LNCaP clone FGC (cell line): Measurements from ENCODE around the gene PHACTR4.

ENCODE experiments used
- DNase-seq: peaks from one replicate; pipeline ENCODE4 v3.0.0-alpha.2; 2011; ENCODE audit warnings: low read depth
- H3K4me3 ChIP-seq: 2 replicates; pipeline ENCODE4 v1.5.1; 2011; ENCODE audit warnings: mild to moderate bottlenecking, low read depth, low read length, control low read depth
- CTCF ChIP-seq: IDR thresholded peaks from 2 replicates; pipeline ENCODE4 v1.5.1; 2012; ENCODE audit warnings: mild to moderate bottlenecking; ENCODE audit not compliant: control insufficient read depth, insufficient read depth; ENCODE audit errors: extremely low read depth

PHACTR4 gene

GRCh38 chr1:28545246-28545628 lies 175.7 kb downstream of the PHACTR4 start:
- no peak overlapping the region for H3K4me3 ChIP-seq
- no peak for TF ChIP-seq CTCF
- no peak for DNase-seq

- no peak overlapping the region for H3K4me3 ChIP-seq
- no peak for TF ChIP-seq CTCF
- DNase-seq: no peak
Observed at GRCh38 chr1:28548318-28548717, 178.8 kb downstream of the PHACTR4 start.
